Activated CD4-positive, alpha-beta T cell treated with anti-CD3 and anti-CD28 coated beads for 48 hours (primary cell): ENCODE results near the gene PEX6.
A peak's percentile ranks its signal among the peaks of the same experiment; 100 is the strongest.

Source experiments
- DNase-seq: peaks from one replicate; pipeline ENCODE4 v3.0.0-alpha.2; 2020

Gene PEX6

DNA sequence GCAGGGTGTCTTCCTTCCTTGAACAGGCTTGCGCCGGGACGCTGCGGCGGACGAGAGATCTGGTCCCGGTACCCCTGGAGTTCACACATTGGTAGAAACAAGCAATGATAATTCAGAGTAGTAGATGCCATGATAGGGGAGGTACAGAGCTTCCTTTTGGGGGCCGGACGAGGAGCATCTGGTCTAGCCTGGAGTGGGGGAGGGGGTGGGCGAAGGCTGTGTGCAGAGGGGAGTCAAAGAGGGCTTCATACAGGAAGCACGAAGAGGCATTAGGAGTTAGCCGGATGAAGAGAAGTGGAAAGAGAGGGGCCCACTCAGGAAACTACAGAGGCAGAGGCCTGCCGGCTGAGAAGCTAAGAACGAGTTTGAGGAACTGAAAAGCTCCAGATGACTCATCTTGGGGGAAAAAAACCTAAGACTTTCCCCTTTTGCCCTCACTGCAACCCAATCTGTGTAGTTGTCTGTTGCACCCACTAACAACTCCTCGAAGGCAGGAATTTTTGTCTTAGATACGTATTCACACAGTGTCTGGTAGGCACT, 49.1 kb downstream of the PEX6 start:
- peak; percentile 66 for DNase-seq

DNA sequence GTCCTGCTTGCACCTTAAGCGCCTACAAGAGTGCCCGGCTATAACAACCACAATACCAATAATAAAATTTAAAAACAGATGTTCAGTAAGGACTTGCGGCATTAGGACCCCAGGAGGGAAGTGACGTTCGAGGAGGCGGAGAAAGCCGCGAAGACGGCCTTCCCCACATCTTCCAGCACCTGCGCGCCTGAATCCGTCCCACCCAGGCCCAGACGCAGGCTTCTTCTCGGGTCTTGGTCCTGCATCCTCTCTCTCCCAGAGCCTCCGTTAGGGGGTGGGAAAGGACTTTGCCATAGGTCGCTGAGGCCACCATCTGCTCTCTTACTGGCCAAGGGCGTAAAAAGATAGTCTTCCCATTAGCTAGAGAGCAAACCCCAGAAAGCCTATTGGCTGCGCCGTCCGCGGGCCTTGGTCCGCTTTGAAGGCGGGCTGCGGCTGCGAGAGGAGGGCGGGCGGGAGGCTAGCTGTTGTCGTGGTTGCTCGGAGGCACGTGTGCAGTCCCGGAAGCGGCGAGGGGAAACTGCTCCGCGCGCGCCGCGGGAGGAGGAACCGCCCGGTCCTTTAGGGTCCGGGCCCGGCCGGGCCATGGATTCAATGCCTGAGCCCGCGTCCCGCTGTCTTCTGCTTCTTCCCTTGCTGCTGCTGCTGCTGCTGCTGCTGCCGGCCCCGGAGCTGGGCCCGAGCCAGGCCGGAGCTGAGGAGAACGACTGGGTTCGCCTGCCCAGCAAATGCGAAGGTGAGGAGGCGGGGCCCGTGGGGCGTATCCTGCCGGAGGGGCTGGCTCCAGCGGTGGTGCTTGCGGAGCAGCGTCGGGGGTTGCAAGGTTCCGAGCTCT, 49.8 kb downstream of the PEX6 start, which contains the start of gene CNPY3:
CNPY3 (plus strand) TSS at position 495 of the 835 bp plus-strand sequence; CDS start at position 586, 91 bp downstream.
- DNase-seq: peak; percentile 97

DNA sequence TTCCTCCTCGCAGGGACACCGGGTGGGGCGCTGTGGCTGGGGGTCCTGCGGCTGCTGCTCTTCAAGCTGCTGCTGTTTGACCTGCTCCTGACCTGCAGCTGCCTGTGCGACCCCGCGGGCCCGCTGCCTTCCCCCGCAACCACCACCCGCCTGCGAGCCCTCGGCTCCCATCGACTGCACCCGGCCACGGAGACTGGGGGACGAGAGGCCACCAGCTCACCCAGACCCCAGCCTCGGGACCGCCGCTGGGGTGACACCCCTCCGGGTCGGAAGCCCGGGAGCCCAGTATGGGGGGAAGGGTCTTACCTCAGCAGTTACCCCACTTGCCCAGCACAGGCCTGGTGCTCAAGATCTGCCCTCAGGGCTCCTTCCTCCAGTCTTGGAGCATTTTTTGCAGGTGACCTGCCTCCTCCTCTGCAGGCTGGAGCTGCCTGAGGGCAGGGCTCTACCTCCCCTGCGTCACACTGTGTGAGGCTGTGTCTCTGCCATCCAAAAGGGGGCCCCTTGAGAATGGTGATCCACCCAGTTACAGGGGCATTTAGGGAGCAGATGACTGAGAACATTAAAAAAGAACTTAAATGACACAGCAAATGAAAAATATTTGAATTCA, 53.6 kb downstream of the PEX6 start:
- no peak for DNase-seq

DNA sequence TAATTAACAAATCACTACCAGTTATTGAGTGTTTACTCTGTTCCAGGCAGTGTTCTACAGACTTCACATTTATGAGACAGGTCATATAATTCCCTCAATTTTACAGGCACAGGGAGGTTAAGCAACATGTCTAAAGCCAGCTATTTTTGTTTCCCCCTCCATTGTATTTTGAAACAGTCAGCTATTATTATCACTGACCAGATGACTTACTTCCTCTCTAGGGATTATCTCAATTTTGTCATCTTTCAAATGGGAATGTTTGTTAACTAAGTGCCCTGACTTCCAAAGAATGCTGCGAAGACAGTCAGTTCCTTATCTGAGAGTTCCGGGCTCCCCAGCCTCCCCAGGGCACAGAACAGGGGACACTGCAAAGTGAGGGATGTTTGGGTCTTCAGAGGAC, 55.3 kb downstream of the PEX6 start:
- no peak for DNase-seq

DNA sequence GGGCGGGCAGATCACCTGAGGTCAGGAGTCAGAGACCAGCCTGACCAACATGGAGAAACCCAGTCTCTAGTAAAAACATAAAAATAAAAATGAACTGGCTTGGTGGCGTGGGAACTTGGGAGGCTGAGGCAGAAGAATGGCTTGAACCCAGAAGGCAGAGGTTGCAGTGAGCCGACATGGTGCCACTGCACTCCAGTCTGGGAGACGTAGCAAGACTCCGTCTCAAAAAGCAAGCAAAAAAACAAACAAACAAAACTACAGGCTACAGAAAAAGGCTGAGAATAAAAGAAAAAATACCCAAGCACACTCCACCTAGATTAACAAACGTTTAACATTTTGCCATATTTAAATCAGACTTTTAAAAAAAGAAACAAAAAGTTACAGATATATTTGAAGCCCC, 57.2 kb downstream of the PEX6 start:
- no peak for DNase-seq

DNA sequence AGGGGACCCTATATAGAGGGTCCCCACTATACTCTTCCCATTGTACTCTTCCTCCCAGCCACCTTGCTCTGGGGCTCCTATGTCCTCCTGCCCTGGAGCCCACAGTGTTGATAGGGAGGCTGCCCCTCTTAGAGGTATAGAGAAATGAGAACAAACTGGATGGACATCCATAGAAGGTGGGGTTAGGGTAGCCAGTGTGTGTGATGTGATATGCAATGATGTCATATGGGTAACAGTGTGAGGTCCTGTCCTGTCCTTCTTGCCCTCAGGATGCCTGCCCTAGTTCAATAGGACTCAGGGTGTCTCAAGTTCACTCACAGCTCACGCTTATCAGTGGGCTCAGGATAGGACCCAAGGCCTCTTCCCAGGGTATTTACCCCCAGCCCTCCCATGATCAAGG, 62.7 kb downstream of the PEX6 start:
- no peak for DNase-seq

DNA sequence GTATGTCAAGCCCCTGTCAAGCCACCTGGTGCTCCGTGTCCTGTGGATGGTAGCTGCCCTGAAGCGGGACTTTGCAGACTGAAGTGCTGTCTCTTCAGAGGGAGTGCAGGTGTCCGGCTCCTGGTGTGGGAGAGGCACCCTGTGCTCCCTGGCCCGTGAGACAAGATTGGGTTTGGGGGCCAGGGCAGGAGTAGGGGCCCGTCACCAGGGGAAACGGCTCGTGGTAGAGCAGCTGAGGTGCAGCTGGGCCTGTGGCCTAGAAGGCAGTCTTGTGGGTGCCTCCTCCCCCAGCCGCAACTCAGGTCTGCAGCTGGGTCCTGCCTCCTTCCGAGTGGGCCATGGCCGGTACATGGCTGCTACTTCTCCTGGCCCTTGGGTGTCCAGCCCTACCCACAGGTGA, 63.2 kb downstream of the PEX6 start, which contains the start of gene PTCRA:
PTCRA (plus strand) TSS at position 322 of the 400 bp plus-strand sequence; CDS start at position 339, 17 bp downstream.
- DNase-seq: no peak

DNA sequence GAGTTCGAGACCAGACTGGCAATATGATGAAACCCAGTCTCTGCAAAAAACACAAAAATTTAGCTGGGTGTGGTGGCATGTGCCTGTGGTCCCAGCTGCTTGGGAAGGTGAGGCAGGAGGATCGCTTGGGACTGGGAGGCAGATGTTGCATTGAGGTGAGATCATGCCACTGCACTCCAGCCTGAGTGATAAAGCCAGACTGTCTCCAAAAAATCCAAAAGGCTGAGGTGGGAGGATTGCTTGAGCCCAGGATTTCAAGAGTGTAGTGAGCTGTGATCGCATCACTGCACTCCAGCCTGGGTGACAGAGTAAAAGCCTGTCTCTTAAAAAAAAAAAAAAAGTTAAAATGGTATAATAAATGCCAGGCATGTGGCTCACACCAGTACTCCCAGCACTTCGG, 64.4 kb downstream of the PEX6 start:
- DNase-seq: no peak
